ENCODE measurements around the gene ZBBX.

ZBBX gene

DNA sequence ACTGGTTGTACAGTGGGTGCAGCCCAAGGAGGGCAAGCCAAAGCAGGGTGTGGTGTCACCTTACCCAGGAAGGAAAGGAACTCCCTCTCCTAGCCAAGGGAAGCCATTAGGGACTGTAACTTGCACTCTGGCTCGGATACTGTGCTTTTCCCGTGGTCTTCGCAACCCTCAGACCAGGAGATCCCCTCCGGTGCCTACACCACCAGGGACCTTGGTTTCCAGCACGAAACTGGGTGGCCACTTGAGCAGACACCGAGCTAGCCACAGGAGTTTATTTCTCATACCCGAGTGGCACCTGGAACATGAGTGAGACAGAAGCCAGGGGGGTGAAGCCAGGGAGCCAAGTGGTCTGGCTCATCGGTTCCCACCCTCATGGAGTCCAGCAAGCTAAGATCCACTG, 90.7 kb downstream of the ZBBX start:
- TF ChIP-seq, protein P1, sequence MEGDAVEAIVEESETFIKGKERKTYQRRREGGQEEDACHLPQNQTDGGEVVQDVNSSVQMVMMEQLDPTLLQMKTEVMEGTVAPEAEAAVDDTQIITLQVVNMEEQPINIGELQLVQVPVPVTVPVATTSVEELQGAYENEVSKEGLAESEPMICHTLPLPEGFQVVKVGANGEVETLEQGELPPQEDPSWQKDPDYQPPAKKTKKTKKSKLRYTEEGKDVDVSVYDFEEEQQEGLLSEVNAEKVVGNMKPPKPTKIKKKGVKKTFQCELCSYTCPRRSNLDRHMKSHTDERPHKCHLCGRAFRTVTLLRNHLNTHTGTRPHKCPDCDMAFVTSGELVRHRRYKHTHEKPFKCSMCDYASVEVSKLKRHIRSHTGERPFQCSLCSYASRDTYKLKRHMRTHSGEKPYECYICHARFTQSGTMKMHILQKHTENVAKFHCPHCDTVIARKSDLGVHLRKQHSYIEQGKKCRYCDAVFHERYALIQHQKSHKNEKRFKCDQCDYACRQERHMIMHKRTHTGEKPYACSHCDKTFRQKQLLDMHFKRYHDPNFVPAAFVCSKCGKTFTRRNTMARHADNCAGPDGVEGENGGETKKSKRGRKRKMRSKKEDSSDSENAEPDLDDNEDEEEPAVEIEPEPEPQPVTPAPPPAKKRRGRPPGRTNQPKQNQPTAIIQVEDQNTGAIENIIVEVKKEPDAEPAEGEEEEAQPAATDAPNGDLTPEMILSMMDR (IDR thresholded peaks at IDR 0.05; ENCODE audit: borderline replicate concordance, extremely low read depth, low read length, poor library complexity, severe bottlenecking), result no peak
- TF ChIP-seq EZH2 (IDR thresholded peaks at IDR 0.05; ENCODE audit: borderline replicate concordance, low read depth, low read length, severe bottlenecking), result no peak
- ATAC-seq (ENCODE audit: insufficient read depth, low read depth), result no peak
- Histone ChIP-seq H3K4me2 (ENCODE audit: insufficient read depth, low read length) (no peak overlapping the region), H3K27me3 (ENCODE audit: insufficient read depth, low read length, poor library complexity) (no peaks in the 10 kb centered on the region), H3K4me3 (ENCODE audit: low read depth in 1 of 2, low read length in 2 of 2) (no peak overlapping the region), H3K27ac (ENCODE audit: low read length) (no peak overlapping the region), H4K20me1 (ENCODE audit: insufficient read depth, low read length) (no peaks in the 10 kb centered on the region), H3K9me3 (ENCODE audit: insufficient read depth, low read length, severe bottlenecking) (peaks cover 3% of the 10 kb centered on the region), H3K4me1 (ENCODE audit: insufficient read depth, low read length) (no peaks in the 10 kb centered on the region), H3K36me3 (ENCODE audit: insufficient read depth, low read length) (no peaks in the 10 kb centered on the region), H3K9ac (ENCODE audit: low read depth, low read length) (no peak overlapping the region), H3K79me2 (ENCODE audit: insufficient read depth, low read length) (no peaks in the 10 kb centered on the region), H2AFZ (ENCODE audit: low read depth, low read length) (no peak overlapping the region)
- DNase-seq, result no peak

DNA sequence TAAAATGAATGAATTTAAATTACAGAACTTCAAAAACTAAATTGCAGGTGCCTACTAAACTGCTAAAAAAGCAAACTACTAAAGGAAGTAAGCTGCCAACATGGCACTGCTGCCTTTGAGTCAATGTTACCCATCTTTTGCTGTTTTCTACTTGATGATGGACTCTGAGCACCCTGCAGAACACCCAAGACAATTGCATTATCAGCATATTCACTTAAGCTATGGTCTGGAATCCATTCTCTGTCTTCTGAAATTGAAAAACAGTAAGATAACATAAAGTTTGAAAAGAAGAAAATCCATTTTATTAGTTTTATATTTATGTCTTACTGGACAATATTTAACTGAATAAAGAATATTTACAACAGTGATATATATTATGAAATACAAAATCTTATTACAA, 91.4 kb downstream of the ZBBX start:
- ATAC-seq (ENCODE audit: insufficient read depth, low read depth), result no peak
- H3K9me3 ChIP-seq (ENCODE audit: insufficient read depth, low read length, severe bottlenecking), result peaks cover 3% of the 10 kb centered on the region
- H3K4me2 ChIP-seq (ENCODE audit: insufficient read depth, low read length), result no peak overlapping the region
- no peak for DNase-seq
- no peak overlapping the region for H3K4me3 ChIP-seq (ENCODE audit: low read depth in 1 of 2, low read length in 2 of 2)
- TF ChIP-seq, protein P1 (IDR thresholded peaks at IDR 0.05; ENCODE audit: borderline replicate concordance, extremely low read depth, low read length, poor library complexity, severe bottlenecking), result no peak
- TF ChIP-seq EZH2 (IDR thresholded peaks at IDR 0.05; ENCODE audit: borderline replicate concordance, low read depth, low read length, severe bottlenecking), result no peak
- H3K27ac ChIP-seq (ENCODE audit: low read length), result no peak overlapping the region
- H3K79me2 ChIP-seq (ENCODE audit: insufficient read depth, low read length), result no peaks in the 10 kb centered on the region
- H4K20me1 ChIP-seq (ENCODE audit: insufficient read depth, low read length), result no peaks in the 10 kb centered on the region
- H3K4me1 ChIP-seq (ENCODE audit: insufficient read depth, low read length), result no peaks in the 10 kb centered on the region
- no peak overlapping the region for H3K9ac ChIP-seq (ENCODE audit: low read depth, low read length)
- no peaks in the 10 kb centered on the region for H3K36me3 ChIP-seq (ENCODE audit: insufficient read depth, low read length)
- no peak overlapping the region for H2AFZ ChIP-seq (ENCODE audit: low read depth, low read length)
- no peaks in the 10 kb centered on the region for H3K27me3 ChIP-seq (ENCODE audit: insufficient read depth, low read length, poor library complexity)

DNA sequence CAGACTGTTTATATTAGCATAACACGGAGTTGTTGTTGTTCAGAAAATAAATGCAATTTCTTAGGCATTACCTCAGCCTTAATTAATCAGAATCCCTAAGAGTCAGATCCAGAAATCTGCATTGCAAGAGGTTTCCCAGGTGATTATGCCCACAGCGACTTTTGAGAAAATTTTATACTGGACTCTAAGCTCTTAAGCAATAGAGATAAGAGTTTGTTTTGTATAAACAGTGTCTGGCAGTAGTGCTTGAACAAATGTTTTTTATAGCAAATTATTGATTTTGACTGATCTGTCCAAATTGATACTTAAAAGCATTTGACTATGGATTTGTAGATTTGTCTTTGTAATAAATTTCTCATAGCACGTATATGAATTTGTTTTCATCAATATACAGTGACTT, 92.8 kb downstream of the ZBBX start:
- ATAC-seq (ENCODE audit: insufficient read depth, low read depth), result no peak
- H3K4me3 ChIP-seq (ENCODE audit: low read depth in 1 of 2, low read length in 2 of 2), result no peak overlapping the region

More for the DNA sequence above, 92.8 kb downstream of the ZBBX start:
- no peak for DNase-seq
- Histone ChIP-seq H2AFZ (ENCODE audit: low read depth, low read length) (no peak overlapping the region), H3K9me3 (ENCODE audit: insufficient read depth, low read length, severe bottlenecking) (peaks cover 3% of the 10 kb centered on the region), H3K27me3 (ENCODE audit: insufficient read depth, low read length, poor library complexity) (no peaks in the 10 kb centered on the region), H3K36me3 (ENCODE audit: insufficient read depth, low read length) (no peaks in the 10 kb centered on the region), H3K4me2 (ENCODE audit: insufficient read depth, low read length) (no peak overlapping the region), H3K27ac (ENCODE audit: low read length) (no peak overlapping the region), H3K9ac (ENCODE audit: low read depth, low read length) (no peak overlapping the region), H3K79me2 (ENCODE audit: insufficient read depth, low read length) (no peaks in the 10 kb centered on the region), H4K20me1 (ENCODE audit: insufficient read depth, low read length) (no peaks in the 10 kb centered on the region), H3K4me1 (ENCODE audit: insufficient read depth, low read length) (no peaks in the 10 kb centered on the region)
- no peak for TF ChIP-seq EZH2 (IDR thresholded peaks at IDR 0.05; ENCODE audit: borderline replicate concordance, low read depth, low read length, severe bottlenecking)
- TF ChIP-seq, protein P1 (IDR thresholded peaks at IDR 0.05; ENCODE audit: borderline replicate concordance, extremely low read depth, low read length, poor library complexity, severe bottlenecking), result no peak

Data from DND-41 (cell line).